ENCODE results near the gene UGP2.
A peak's percentile ranks its signal among the peaks of the same experiment; 100 is the strongest.

UGP2 gene

DNA sequence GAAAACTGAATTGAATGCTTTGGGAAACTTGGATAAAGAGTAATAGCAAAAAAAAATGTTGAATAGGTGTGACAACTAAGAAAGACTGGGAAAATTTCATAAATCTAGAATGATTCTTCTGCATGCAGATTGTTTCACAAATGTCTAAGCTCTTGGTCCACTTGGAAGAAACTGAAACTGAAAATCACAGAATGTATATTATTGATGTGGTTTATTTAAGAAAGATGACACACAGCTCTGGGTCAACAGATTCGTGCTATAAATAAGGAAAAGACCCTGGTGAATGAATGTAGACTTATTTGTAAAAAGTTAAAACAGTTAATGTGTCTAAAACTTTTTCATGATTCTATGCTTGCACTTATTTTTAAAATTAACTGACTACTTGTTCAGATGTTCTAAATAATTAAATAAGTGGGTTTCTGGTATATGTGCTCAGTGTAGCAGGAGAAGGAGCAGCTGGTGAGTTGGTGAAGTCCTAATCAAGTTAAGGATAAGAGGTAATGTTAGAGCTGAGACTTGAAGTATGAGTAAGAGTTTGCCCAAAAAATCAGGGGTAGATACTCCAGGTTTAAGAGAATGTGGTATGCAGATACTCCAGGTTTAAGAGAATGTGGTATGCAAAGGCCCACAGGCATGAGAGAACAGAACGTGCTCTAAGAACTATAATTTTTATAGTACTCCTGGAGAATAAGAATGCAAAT lies 24.5 kb downstream of the UGP2 start:
- DNase-seq, result no peak

DNA sequence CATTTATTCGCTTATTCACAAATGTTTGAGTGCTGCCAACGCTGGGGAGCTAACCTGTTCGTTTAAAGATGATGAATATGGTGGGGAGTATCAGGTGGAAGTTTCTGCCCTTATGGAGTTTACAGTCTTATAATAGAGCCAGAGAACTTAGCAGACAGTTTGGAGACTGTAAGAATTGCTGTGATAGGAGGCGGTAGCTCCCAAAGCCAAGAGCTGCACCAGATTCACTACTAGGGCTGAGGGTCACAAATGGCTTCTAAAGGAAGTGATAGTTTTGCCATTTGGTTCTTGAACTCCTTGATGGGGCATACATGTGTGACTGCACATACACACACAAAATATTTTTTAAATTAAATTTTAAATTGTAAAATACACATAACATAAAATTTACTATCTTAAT lies 29.0 kb downstream of the UGP2 start:
- no peak for DNase-seq

DNA sequence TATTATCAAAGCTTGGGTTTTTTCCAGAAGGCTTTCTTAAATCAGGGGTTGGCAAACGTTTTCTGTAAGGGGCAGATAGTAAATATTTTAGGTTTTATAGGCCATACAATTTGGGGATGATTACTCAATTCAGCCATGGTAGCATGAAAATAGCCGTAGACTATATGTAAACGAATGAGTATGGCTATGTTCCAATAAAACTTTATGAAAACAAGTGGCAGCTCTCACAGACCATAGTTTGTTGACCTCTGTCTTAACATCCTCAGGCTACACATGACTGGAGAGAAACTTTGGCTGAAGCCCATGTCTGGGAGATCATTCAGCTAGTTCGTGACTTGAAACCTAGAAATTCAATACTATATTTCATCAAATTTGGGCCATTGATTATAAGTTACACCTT lies 30.2 kb downstream of the UGP2 start:
- DNase-seq, result no peak

DNA sequence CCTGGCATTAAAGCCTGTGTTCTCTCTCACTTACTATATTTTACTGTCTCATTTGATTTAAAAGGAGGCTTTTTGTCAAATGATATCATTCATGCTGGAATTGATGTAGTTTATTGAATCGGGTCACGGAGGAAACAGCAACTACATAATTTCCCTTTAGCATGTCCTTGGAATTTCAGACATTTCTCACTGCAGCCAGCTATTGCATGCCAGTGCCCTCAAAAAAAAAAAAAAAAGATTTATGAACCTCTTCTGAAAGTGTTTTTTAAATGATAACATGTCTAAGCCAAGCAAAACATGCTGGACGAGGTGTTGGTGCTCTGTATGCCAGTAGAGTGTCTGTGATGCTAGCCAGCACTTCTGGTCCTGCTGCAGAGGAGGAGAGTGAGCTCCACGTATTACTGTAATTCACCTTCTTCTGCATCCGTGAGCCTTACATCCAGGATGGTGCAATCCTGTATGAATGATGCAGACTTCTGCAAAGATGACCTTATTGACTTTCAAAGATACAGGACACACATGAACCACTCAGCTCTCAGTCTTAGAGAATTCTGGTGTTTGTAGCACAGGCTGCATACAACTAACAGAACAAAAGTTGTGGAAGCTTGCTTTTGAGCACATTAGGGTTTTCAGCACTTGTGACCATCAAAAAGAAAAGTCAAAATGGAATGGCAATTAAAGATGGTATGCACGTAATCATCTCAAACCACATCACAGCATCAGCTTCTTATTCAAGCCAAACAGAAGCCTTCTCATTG lies 31.1 kb downstream of the UGP2 start:
- DNase-seq, result no peak

DNA sequence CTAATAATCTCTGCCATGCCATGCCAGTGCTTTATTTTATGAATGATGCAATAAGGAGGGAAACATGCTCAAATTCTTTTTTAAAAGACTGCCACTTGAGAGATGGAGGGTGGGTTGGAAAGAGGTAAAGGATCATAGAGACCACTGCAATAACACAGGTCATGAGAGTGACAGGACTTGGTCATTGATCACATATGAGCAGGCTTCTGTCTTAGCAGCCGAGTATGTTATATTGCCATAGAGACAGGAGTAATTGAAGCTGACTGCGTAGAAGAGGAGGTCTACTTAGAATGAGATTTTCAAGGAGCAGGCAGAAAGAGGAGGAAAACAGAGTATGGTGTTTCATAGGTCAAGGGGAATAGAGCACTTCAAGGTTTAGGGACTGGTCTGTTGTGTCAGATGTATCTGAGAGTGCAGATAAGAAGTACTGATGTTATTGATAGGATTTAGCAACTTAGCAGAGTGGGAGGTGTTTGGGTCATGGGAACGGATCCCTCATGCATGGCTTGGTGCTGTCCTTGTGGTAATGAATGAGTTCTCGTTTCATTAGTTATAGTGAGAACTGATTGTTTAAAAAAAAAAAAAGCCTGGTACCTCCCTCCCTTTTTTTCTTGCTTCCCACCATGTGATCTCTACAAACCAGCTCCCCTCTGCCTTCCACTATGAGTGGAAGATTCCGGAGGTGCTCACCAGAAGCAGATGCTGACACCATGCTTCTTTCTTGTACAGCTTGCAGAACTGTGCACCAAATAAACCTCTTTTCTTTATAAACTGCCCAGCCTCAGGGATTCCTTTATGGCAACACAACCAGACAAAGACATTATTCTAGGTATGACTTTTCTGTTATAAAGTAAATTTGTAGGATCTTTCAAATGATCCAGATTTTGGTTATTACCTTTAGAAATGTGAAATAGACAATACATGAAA lies 32.8 kb downstream of the UGP2 start:
- no peak for DNase-seq

DNA sequence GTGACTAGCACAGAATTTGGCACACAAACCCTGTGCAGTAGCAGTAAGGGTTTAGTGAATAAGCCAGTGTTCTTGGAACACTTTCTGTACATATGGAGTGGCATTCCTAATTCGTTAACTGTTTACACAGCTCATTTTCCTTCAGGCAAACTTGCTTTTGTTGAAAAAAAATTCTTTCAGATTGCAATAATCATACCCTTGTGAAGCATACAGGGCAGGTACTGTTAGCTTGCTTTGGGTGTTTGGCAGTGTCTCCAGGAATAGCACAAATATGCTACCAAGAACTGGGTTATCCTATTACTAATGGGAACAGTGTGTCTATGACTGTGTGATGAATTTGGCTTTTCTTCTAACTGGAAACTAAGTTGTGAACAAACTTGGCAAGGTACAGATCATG lies 33.4 kb downstream of the UGP2 start:
- DNase-seq, result no peak

DNA sequence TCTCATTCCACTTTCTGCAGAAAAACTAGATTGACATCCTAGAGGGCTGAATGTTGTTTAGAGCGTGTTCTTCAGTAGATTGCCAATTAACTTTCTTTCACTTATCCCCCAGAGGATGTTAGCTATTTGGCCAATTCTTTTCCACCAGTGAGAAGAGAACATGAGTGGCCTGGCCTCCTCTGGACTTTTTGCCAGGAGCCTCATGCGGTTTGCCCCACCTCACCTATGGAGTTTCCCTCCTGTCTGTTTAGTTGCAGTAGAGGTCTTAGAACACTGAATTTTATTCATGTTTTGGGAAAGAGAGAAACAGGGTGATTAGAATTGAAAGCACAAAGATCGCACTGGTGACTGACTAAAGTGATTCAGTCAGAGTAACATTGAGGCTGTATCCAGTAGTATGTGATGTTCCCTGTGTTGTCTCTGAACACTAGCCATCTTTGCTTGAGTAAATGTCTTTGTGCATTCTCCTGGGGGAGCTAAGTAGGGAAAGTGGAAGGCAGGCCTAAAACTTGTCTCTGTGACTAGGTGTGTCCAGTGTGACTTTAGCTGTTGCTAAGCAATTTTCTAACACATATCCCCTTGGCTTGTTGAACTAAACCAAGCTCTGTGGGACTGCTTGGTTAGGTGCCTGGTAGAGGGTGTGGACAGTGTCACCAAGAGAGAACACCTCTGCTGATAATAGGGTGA lies 34.0 kb downstream of the UGP2 start:
- no peak for DNase-seq

DNA sequence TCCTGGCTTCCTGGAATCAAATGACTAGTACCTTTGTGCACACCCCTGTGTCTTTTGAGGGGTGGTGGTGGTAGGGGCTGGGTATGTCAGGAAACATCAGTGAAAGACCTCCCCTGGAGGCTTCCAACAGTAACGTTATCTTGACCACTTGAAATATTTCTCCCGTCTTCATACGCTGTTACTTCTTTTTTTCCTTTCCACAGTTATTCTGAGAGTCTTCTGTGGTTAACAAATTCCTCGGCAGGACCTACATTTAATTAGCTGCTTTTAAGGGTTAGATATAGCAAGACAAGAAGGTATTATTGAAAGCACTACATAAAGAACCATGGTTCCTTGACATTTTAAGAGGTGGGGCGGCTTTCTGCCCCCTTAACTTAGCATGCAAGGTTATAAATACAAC lies 34.6 kb downstream of the UGP2 start:
- DNase-seq, result no peak

DNA sequence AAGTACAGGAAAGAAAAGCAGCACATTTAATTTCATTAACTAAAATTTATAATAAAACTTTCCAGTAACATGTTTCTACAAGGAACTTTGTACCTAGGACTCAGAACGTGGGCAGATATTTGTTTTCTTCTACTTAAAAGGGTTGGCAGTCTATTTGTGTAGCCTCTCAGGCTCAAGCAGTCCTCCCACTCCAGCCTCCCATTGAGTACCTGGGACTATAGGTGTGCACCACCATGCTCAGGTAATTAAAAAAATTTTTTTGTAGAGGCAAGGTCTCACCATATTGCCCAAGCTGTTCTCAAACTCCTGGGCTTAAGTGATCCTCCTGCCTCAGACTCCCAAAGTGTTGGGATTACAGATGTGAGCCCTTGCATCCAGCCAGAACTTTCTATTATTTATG lies 36.8 kb downstream of the UGP2 start:
- DNase-seq, result no peak

DNA sequence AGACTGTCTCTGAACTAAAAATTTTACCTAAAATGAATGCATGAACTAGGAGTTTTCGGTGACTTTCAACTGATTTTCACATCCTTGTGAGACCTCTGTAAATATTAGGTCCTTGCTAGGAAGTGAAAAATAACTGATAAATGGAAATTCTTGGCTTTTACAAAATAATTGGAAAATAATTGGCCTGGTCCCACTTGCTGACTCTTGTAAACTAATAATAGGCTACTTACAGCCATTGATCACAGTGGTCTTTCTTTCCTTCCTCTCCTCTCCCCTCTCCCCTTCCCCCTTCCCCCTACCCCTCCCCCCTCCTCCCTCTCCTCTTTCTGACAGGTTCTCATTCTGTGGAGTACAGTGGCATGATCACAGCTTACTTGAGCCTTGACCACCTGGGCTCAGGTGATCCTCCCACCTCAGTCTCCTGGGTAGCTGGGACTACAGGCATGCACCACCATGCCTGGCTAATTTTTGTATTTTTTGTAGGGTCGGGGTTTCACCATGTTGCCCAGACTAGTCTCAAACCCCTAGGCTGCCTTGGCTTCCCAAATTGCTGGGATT lies 38.3 kb downstream of the UGP2 start:
- DNase-seq, result no peak

DNA sequence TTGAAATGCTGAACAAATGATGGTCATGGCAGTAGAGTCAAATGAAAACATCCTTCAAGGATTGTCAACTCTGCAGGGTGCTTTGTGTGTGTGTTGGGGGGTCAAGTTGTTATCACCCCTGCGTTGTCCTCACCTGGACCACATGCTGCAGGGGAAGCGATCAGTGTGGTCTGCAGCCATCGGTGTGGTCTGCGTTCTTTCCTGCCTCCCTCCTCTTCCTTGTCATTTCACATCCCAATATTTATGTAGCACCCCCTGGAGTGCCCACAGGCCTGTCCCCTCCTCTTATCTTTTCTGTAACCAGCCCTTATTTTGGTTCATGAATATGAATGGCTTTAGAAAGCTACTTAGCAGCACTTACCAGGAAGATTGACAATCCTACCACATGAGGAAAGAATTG lies 38.9 kb downstream of the UGP2 start:
- no peak for DNase-seq

DNA sequence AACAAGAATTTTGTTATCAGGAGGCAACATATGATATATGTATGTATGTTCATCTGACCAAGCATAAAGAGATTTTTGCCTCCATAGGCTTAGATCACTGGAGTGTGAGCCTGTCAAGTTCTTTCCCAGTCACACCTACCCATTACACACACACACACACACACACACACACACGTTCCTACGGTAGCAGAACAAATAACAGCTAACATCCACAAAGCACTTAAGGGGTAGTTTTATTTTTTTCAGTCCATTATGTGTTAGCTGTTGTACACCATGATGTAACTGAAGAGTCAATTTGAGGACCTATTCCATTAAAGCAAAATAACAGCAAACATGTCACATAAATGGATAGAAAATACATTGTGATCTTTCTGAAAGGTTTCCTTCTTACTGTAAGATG lies 39.5 kb downstream of the UGP2 start:
- DNase-seq, result no peak

DNA sequence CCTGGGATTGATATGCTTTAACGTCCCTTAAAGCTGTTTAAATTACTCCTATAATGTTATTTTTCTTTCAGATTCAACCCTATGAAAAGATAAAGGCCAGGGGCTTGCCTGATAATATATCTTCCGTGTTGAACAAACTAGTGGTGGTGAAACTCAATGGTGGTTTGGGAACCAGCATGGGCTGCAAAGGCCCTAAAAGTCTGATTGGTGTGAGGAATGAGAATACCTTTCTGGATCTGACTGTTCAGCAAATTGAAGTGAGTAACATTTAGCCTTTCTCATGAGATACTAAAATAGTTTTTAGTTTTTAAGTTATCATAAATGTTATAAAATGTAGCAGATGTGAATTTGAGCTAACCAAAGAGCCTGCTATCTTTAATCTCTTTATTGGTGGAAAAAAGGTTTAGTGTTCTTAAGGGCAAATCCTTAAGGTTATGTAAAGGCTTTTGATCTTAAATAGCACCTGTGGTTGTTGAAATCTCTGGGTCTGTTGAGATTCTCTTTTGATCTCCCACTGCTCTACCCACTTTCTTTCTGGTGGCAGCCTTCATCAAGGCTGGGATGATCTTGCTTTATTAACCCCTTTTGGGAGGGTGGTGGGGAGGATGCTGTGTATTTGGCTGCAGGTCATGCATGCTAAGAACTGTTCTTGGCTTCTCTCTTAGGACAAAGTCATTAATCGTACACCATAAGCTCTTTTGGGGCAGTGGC lies 40.9 kb downstream of the UGP2 start:
- no peak for DNase-seq

DNA sequence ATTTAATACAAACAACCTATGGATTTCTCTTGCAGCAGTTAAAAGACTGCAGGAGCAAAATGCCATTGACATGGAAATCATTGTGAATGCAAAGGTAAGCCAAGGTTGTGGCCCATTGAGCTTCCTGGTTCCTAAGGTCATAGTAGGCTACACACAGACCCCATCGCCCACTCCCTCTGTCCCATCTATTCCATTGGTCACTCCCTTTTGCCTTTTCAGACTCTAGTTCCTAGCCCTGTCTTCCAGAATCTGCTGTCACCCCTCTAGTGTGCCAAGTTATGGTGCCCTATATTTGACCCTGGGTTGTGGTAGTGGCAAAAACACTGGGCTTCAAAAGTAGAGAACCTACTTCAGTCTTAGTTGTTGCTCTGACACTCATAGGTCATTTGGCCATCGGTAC lies 44.7 kb downstream of the UGP2 start:
- no peak for DNase-seq

DNA sequence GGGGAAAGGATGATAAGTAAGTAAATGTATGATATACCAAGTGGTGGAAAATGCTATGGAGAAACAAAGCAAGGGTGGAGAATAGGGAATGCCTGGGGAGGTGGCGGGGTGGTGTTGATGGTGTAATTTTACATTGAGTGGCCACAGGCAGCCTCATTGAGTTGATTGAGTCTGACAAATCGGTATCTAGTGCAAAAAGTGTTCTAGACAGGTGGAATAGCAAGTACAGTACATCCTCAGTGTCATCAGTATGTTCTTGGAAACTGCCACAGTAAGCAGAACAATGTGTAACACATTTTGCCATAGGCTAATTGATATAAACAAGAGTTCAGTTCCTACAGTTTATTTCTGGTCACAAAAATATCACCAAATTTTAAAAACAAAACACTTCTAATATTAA lies 46.4 kb downstream of the UGP2 start:
- DNase-seq, result no peak

DNA sequence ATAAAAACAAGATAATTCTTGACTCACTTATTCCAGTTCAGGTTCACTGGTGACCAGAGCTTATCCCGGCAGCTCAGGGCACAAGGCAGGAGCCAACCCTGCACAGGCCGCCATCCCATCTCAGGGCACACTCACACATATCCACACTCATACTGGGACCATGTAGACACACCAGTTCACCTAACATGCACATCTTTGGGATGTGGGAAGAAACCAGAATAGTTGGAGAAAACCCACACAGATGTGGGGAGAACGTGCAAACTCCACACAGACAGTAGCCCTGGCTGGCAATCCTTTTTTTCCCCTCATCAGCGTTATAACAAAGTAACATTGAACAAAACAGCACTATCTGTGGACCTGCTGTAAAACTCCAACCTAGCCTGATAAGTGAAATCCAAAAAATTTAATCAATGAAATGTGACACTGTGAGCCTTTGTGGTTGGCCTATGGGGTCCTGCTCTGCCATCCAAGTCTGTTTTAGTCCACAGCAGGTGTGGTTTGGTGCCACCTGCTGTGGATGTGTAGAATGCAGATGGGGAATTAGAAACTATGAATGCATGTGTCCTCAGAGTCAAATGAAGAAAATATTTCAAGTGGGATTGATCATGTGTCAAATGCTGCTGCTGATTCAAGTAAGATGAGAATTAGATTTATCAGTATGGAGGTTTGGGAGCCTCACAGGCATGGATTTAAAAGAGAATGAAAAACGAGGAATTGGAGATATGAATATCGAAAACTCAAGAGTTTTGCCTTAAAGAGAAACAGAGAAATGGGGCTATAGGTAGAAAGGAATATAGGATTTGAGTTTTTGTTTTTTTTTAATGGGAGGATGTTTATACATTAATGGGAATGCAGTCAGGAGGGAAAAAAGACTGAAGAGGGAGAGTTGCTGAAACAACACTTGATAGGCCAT lies 47.0 kb downstream of the UGP2 start:
- DNase-seq, result peak; percentile 37

DNA sequence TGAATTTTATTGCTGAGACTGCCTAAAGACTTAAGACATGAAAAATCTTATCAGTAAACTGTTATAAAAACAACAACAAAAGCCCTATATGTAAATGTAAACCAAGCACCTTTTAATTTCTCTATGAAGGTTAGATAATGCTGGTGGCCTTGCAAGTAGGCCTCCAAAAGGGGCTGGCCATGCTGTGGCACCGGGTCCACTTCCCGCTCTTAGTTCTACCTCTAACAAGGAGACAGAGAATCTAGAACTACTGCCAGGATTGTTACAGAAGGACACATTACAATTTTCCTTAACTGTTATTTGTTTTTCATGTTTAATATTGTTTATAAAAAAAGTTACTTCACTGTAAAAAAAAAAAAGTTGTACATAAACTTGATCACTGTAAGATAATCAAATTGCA lies 49.0 kb downstream of the UGP2 start:
- DNase-seq, result no peak

DNA sequence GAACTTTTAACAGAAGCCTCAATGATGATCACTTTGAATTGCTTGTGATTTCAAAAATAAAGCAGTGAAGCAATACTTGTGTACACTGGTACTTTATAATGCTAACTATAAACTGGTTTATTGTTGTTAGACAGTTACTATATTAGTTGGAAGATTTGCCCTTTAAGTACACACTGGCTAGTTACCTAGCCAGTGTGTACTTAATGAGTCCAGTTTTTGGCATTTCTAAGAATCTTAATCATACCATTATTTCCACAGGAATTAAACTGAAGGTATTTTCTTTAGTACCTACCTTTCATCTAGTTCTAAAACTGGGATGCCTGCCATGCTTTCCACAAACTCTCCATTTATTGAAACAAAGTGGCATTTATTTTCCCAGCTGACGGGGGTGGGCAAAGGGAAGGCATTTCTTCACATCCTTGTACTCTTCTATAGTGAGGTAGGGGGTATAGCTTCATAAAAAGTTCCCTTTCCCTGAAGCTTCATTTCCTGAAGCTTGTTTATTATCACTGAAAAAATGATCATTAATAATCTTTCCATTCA lies 49.9 kb downstream of the UGP2 start:
- no peak for DNase-seq

DNA sequence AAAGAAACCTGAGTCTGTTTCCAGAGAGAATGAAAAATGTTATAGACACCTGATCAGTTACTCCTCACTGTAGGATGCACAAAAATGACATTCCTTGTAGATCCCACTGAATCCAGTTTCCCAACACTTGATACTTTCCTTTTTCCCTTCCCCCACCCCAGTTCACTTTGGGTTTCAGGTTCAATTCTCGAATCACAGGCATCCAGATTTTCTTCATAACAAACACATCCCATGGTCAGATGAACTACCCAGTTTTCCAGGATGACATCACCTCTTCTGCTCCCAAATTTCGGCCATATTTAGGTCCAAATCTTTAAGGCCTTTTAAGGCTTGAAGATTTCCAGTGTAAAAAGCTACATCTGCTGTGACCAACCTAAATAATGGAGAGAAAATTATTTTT lies 51.5 kb downstream of the UGP2 start:
- DNase-seq, result no peak

DNA sequence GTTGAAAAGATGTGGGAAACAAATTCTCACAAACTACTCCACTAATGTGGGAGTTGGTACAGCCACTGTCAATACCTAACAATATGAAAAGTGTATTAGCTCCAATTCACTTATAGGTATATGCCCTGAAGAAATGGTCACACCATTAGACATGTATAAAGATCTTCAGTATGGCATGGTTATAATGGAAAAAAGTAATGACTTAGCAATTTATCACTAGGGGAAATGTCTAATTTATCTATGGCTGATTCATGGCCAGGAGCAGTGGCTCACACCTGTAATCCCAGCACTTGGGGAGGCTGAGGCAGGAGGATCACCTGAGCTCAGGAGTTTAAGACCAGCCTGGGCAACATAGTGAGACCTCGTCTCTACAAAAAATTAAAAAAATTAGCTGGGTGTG lies 52.5 kb downstream of the UGP2 start:
- DNase-seq, result no peak

DNA sequence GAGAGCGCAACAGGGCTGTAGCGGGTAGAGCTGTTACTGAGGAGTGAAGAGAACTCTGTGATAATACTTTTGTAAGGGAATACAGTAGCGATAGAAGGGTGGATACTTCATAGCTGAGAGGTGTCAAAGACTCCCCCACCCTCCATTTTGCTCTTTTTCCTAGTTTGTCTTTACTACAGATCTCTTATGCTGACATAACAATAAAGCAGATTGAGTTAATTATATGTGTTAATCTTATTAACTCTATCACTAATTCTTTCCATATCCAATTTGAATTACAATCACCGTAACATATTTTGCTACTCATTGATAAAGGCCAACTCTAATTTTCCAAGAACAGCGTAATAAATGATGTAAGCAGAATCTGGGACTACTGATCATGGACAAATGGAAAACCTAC lies 57.1 kb downstream of the UGP2 start:
- no peak for DNase-seq
